ENCODE data around the gene EFCC1.

DNA sequence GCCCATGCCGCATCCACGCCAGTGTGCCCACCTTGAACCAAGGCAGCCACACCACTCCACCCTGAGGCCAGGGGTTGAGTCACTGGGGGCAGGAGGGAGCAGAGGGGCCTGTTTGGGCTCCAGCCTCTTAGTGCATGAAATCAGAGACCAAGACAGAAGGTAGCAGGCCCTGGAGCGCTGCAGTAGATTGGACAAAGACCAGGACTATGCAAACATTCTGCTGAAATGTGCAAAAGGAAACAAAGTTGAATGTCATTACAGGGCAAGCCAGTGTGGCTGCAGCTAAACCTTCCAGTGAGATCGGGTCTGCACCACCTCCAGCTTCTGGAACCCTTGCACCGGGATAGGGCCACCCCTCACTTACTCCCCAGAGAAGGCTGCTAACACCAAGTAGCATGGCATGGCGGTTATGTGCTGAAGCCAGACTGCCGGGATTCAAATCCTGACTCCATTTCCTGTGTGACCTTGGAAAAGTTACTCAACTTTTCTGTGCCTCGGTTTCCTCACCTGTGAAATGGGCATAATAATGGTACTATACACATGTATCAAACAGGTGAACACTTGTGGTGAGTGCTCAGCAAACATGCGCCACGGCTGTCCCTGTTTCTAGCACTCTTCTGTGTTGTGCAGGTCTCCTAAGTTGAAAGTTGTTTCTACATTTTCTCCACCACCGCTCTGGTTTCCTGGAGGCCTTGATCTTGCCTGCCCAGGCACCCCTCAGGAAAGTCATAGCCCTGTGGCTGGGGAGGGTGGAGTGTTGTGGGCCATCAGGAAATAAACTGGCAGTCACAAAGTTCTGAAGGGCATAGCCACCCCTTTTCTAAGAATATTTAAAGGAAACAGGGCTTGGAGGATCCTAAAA, 34.5 kb downstream of the EFCC1 start:
- TF ChIP-seq, protein P1, sequence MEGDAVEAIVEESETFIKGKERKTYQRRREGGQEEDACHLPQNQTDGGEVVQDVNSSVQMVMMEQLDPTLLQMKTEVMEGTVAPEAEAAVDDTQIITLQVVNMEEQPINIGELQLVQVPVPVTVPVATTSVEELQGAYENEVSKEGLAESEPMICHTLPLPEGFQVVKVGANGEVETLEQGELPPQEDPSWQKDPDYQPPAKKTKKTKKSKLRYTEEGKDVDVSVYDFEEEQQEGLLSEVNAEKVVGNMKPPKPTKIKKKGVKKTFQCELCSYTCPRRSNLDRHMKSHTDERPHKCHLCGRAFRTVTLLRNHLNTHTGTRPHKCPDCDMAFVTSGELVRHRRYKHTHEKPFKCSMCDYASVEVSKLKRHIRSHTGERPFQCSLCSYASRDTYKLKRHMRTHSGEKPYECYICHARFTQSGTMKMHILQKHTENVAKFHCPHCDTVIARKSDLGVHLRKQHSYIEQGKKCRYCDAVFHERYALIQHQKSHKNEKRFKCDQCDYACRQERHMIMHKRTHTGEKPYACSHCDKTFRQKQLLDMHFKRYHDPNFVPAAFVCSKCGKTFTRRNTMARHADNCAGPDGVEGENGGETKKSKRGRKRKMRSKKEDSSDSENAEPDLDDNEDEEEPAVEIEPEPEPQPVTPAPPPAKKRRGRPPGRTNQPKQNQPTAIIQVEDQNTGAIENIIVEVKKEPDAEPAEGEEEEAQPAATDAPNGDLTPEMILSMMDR (IDR thresholded peaks at IDR 0.05; ENCODE audit: poor library complexity) = no peak
- TF ChIP-seq EZH2 (IDR thresholded peaks at IDR 0.05; ENCODE audit: borderline replicate concordance) (no peak), EZH2phosphoT487 (IDR thresholded peaks at IDR 0.05; ENCODE audit: low read depth, severe bottlenecking, unreplicated experiment) (no peak)
